DOHH2 (cell line): ENCODE results near the gene IFT81.

ENCODE experiments used
- EZH2phosphoT487 ChIP-seq: fragments of 200-600 bp; sonication (generic); IDR thresholded peaks from 2 replicates; pipeline ENCODE4 v1.6.1; 2017; ENCODE audit warnings: borderline replicate concordance, mild to moderate bottlenecking, antibody characterized with exemption, low read length, moderate library complexity, mixed read lengths
- TF ChIP-seq, protein P1 (sequence below): fragments of 200-600 bp; sonication (generic); IDR thresholded peaks from one replicate; pipeline ENCODE4 v1.5.1; 2014; ENCODE audit warnings: antibody characterized with exemption, mild to moderate bottlenecking, low read depth, low read length; ENCODE audit not compliant: poor library complexity, severe bottlenecking

DNA sequence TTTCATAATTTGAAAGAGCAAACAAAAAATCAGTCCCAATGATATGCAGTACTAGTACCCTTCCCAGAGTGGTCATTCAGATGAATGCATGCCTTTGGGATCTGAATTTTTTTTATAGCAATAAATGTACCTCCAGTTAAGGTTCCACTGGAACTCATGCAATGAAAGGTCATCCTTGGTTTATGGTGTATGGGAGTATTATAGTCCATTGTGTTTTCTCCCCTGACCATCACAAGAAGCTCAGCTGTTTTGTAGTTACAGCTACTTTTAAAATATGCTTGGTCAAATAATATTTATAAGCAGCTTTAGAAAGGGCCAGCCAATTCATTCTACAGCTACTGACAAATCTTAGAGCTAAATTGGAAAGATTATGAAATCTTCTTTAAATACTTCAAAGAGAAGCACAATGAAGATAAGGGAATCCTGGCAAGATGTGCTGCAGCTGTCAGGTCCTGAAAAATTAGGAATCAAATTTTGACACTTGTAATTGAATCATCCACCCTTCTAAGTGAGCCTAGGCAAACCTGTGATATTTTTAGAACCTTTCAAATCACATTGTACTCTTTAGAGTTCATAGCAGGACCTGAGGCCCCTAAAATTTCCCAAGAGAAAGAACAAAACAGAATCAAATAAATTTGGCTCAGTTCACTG, 46.5 kb downstream of the IFT81 start:
- TF ChIP-seq, protein P1, sequence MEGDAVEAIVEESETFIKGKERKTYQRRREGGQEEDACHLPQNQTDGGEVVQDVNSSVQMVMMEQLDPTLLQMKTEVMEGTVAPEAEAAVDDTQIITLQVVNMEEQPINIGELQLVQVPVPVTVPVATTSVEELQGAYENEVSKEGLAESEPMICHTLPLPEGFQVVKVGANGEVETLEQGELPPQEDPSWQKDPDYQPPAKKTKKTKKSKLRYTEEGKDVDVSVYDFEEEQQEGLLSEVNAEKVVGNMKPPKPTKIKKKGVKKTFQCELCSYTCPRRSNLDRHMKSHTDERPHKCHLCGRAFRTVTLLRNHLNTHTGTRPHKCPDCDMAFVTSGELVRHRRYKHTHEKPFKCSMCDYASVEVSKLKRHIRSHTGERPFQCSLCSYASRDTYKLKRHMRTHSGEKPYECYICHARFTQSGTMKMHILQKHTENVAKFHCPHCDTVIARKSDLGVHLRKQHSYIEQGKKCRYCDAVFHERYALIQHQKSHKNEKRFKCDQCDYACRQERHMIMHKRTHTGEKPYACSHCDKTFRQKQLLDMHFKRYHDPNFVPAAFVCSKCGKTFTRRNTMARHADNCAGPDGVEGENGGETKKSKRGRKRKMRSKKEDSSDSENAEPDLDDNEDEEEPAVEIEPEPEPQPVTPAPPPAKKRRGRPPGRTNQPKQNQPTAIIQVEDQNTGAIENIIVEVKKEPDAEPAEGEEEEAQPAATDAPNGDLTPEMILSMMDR, result no peak
- TF ChIP-seq EZH2phosphoT487, result no peak
